ENCODE data around the gene KLF3.

Gene KLF3

GRCh38 chr4:38656111-38656510 is 7.9 kb upstream of the KLF3 start:
- DNase-seq (ENCODE audit: low read depth in 2 of 2) = no peak

- no peak for DNase-seq (ENCODE audit: low read depth in 2 of 2)
Measured at GRCh38 chr4:38659346-38659745, 4.7 kb upstream of the KLF3 start.

DNA sequence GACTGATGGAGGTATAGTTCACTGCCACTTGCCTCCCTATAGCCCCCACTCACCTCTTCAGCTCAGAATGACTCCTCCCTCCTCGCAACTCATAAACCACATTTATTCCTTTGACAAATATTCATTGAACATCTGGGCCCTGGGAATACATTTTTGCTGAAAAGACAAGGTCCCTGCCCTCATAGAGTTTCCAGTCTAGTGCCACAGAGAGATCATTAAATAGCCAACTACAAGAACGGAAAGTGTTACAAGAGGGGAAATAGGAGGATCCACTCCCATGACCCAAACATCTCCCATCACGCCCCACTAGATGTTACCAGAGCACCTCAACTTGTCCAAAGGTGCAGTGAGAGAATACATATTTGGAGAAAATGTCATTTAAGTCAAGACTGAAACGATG is 3.2 kb upstream of the KLF3 start:
- no peak for DNase-seq (ENCODE audit: low read depth in 2 of 2)

GRCh38 chr4:38661371-38661770 is 2.6 kb upstream of the KLF3 start:
- DNase-seq (ENCODE audit: low read depth in 2 of 2) = no peak

- DNase-seq (ENCODE audit: low read depth in 2 of 2) = no peak
Measured at GRCh38 chr4:38662522-38663089, 1.4 kb upstream of the KLF3 start.

DNA sequence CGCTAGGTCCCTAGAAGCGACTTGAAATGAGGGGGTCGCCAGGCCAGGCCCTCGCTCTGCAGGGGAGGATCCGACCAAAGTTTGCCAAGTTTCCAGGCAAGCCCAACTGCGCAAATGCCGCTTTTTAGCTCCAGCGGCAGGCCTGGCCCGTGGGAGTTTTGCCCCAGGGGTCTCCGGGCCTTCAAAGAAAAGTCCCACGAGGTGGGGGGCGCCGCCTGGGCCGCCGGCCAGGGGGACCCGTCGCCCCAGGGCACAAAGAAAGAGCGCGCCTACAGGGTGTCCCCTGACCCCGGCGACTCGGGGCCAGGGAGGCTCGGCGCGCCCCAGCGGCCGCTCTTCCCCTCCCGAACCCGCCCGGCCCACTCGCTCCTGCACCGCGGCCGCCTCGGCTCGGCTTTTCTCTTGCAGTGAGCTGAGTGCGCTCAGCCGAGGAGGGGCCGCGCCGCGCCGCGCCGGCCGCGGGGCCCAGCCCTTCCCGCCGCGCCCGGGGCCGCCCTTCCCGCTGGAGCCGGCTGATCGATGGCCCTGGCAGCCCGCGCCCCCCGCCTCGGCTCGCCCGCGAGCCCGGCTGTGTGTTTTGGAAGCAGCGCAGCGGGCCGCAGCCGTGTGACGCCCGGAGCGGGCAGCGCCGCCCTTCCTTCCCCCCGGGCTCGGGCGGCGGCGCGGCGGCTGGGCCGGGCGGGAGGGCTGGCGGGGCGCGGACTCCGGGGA is 754 bp upstream of the KLF3 start:
- peak; percentile 22 to 29 for DNase-seq (ENCODE audit: low read depth in 2 of 2)

DNA sequence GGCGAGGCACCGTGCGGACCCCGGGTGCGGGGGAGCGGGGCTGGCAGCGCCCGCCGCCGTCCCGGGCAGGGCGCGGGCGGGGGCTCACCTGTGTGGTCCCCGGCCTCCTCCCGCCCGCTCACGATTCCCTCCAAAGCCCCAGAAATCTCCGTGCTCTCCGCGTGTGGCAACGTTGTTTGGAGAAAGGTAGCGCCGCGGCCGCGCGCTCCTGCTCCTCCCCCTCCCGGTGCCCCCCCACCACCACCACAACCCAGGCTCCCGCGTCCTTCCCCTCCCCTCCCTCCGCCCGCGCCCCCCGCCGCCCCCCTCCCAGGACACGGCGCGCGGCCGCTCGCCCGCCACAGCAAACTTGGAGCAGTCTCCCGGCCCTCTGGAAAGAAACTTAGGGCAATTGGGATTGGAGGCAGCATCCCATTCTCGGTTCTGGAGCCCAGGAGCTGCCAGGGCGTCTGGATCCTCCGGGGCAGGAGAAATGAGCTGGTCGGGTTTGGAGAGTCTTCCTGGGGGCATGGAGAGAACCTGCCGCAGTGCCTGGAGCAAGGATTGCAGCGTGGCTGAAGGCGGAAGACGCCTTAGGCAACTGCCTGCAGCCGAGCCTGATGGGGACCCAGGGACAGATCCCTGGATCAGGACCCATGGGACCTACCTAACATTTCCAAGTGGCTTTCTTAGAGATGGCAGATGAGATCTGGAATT is 855 bp downstream of the KLF3 start:
- DNase-seq (ENCODE audit: low read depth in 2 of 2) = peak in 1 of 2 donors; percentile 33

DNA sequence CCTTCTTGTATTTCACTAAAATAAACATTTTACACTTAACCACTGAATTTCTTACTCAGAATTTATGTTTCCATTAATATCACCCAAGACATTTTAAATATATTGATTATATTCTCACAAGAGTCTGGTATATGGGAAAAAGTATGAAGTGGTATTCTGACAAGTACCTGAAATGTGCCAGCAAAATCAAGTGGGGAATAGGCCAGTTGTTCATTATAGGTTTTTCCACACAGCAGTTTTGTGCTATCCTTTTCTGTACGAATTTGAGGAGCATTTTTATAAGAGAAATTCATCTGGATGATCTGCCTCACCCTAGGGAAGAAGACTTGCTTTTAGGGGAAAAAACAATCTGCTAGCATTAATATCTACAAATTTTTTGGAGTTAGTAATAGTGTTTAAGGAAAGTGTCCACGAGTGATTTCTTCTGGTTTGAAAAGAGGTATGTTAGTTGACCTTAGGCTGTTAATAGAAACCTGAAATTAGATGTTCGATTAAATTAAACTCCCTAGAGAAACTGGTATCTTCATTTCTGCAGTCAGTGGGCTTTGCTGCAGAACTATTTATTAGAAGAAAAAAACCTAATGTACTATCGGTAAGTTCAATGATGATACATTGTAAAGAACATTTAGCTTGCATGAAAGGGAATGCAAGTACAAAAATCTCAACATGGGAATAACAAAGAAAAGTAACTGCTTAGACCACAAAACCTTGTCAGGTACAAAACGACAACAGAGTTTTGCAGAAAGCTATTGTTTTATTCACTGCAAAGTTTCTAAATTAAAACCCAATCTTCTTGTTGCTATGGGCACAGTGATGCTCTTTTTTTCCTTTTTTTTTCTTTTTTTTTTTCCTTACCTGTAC is 1.8 kb downstream of the KLF3 start:
- no peak for DNase-seq (ENCODE audit: low read depth in 2 of 2)

GRCh38 chr4:38666766-38667084 is 2.7 kb downstream of the KLF3 start:
- no peak for DNase-seq (ENCODE audit: low read depth in 2 of 2)

GRCh38 chr4:38667085-38667893 is 3.3 kb downstream of the KLF3 start:
- DNase-seq (ENCODE audit: low read depth in 2 of 2) = peak in 1 of 2 donors; percentile 21

- DNase-seq (ENCODE audit: low read depth in 2 of 2) = no peak
Measured at GRCh38 chr4:38668203-38668971, 4.4 kb downstream of the KLF3 start.

DNA sequence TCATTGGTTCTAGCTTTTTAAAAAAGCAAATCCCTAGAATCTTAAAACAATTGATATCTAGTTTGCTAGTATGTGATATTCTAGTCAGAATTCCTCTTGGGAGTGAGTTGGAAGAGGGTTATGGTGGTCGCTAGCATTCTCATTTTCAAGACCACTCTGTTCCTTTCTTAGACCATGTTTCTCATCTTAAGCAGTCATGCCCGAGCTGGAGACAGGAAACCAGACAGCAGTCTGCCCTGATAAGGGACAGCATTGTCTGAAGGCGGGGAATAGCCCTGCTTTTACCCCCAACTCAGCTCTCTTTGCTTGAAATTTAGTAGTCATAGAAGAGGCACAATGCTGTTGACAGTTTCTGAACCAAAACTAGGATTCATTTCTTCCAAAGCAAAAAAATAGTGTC is 5.2 kb downstream of the KLF3 start:
- no peak for DNase-seq (ENCODE audit: low read depth in 2 of 2)

GRCh38 chr4:38670109-38670901 is 6.3 kb downstream of the KLF3 start:
- no peak for DNase-seq (ENCODE audit: low read depth in 2 of 2)

GRCh38 chr4:38670939-38671591 is 7.1 kb downstream of the KLF3 start:
- DNase-seq (ENCODE audit: low read depth in 2 of 2) = no peak

- DNase-seq (ENCODE audit: low read depth in 2 of 2) = no peak
Measured at GRCh38 chr4:38671592-38671940, 7.6 kb downstream of the KLF3 start.

- DNase-seq (ENCODE audit: low read depth in 2 of 2) = no peak
Measured at GRCh38 chr4:38672074-38672396, 8.0 kb downstream of the KLF3 start.

GRCh38 chr4:38672397-38673129 is 8.6 kb downstream of the KLF3 start:
- no peak for DNase-seq (ENCODE audit: low read depth in 2 of 2)

GRCh38 chr4:38673130-38673978 is 9.4 kb downstream of the KLF3 start:
- no peak for DNase-seq (ENCODE audit: low read depth in 2 of 2)

Data from activated CD4-positive, alpha-beta T cell treated with anti-CD3 and anti-CD28 coated beads for 24 hours (primary cell).